Measurements from ENCODE around the gene ZNF816.
A peak's percentile ranks its signal among the peaks of the same experiment; 100 is the strongest.
"Not testable (repeated sequence)": the region's sequence is repeated elsewhere in the genome, so short reads cannot be mapped to it uniquely, and the experiment has no call there.

ZNF816 gene

GRCh38 chr19:52959613-52960295 lies 2.9 kb downstream of the ZNF816 start:
- no peak for DNase-seq

- DNase-seq: no peak
Observed at GRCh38 chr19:52957591-52957990, 5.1 kb downstream of the ZNF816 start.

DNA sequence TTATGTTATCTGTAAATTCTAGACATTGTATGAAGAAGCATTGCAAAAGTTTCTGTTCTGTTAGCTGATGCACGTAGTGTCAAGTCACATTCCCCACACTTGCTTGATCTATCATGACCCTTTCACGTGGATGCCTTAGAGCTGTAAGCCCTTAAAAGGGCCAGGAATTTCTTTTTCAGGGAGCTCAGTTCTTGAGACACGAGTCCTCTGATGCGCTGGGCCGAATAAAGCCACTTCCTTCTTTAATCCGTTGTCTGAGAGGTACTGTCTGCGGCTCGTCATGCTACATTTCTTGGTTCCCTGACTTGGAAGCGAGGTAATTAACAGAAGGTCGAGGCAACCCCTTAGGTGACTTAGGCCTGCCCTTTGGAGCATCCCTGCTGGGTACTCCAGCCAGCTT lies 5.8 kb downstream of the ZNF816 start:
- DNase-seq: no peak

DNA sequence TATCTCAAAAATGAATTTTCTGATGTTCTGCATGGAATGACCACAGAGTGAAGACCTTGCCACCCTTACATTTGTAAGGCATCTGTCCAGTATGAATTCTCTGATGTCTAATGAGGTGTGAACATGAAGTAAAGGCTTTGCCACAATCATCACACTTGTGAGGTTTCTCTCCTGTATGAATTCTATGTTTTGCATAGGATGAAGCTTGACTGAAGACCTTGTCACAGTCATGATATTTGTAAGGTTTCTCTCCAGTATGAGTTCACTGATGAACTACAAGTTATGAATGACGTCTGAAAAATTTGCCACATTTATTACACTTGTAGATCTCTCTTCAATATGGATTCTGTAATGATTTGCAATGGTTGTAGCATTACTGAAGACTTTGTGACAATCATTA lies 13.3 kb downstream of the ZNF816 start:
- no peak for DNase-seq

- peak; percentile 28 for DNase-seq
Observed at GRCh38 chr19:52948025-52948770, 14.5 kb downstream of the ZNF816 start.

GRCh38 chr19:52946322-52947310 lies 16.1 kb downstream of the ZNF816 start:
- peak; percentile 68 for DNase-seq

GRCh38 chr19:52945652-52946321 lies 16.9 kb downstream of the ZNF816 start:
- no peak for DNase-seq

GRCh38 chr19:52944703-52945493 lies 17.8 kb downstream of the ZNF816 start:
- not testable (repeated sequence) for DNase-seq

DNA sequence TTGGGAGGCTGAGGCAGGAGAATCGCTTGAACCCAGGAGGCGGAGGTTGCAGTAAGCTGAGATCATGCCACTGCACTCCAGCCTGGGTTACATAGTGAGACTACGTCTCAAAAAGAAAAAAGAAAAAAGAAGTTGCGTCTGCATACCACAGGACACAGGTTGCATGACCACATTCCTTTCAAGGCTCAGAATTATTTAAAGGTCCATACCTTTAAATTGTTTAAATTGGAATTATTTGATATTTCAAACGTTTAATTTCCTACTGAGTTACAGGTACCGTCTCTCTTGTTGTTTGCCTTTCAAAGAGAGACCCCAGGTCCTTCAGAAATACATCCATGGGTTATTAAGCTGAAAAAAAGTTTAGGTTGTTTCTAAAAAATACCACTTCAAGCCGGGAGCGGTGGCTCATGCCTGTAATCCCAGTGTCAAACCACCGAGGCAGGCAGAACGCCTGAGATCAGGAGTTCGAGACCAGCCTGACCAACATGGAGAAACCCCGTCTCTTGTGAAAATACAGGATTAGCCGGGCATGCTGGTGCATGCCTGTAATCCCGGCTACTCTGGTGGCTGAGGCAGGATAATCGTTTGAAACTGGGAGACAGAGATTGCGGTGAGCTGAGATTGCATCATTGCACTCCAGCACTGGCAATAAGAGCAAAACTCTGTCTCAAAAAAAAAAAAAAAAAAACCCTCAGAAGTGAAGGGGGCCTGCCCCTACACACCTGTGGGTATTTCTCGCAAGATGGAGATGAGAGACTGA lies 18.6 kb downstream of the ZNF816 start:
- no peak for DNase-seq

GRCh38 chr19:52943134-52943883 lies 19.4 kb downstream of the ZNF816 start:
- DNase-seq: no peak

DNA sequence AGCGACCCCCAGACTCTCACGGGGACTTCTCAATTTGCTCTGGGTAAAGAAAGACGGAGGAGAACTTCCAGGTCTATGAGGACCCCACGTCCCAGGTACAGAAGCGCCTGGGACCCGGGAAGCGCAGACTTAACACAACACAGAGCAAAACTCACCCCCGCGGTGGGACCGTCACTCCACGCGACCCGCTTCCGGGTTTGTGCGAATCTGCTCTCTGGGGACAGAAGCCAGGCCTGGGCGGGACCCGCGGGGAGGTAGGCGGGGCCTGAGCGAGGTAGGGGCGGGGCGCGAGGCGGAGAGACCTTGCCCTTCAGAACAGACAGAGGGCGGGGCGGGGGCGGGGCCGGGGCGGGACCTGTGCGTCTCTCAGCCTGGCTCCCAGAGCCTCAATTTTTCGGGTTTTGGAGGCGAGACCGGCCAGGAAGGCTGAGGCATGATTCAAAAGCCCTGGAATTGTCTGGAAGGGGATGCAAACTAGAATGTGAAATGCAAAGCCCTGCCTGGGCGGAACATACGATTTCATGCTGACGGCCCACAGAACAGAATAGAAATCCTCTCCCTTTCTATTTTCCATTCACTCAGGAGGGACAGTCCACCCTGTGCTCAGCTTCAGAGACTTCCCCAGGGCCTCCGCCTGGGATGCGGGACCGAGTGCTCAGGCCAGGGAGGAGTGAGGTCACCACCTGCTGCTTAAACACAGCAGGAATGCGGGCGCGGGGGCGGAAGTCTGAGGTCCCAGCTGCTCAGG lies 20.1 kb downstream of the ZNF816 start:
- peak; percentile 95 for DNase-seq

- DNase-seq: peak; percentile 66
Observed at GRCh38 chr19:52941941-52942385, 20.7 kb downstream of the ZNF816 start.

DNA sequence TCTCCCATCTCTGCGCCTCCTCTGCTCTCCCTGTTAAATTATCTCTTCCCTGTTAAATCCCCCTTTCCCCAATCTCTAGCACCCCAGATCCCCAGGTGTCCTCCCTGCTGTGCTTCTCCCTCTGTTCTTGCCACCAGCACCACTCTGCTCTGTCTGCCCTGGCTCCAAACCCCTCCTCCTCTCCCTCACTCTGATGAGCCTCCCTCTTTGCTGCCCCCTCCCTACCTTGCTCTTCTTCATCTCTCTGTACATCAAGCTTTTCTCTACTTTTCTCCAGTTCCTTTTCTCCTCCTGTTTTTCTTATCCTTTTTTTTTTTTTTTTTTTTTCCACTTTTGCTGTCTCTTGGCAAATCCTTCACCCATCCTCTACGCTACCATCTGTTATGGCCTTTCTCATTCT lies 21.2 kb downstream of the ZNF816 start:
- not testable (repeated sequence) for DNase-seq

GRCh38 chr19:52940905-52941304 lies 21.8 kb downstream of the ZNF816 start:
- DNase-seq: not testable (repeated sequence)

- no peak for DNase-seq
Observed at GRCh38 chr19:52938761-52939160, 23.9 kb downstream of the ZNF816 start.

- no peak for DNase-seq
Observed at GRCh38 chr19:52936954-52937325, 25.7 kb downstream of the ZNF816 start.

DNA sequence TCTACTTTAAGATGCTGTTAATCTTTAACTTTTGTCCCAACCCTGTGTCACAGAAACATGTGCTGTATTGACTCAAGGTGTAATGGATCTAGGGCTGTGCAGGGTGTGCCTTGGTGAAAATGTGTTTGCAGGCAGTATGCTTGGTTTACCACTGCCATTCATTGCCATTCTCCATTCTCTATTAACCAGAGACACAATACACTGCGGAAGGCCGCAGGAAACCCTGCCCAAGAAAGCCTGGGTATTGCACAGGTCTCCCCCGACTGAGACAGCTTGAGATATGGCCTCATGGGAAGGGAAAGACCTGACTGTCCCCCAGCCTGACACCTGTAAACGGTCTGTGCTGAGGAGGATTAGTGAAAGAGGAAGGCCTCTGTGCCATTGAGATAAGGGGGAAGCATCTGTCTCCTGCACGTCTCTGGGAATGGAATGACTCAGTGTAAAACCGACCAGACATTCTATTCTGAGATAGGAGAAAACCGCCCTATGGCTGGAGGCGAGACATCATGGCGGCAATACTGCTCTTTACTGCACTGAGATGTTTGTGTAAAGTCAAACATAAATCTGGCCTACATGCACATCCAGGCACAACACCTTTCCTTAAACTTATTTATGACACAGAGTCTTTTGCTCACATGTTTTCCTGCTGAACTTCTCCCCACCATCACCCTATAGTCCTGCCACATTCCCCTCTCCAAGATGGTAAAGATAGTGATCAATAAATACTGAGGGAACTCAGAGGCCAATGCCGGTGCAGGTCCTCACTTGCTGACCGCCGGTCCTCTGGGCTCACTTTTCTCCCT lies 26.3 kb downstream of the ZNF816 start:
- DNase-seq: no peak

- DNase-seq: no peak
Observed at GRCh38 chr19:52935434-52935833, 27.2 kb downstream of the ZNF816 start.

- not testable (repeated sequence) for DNase-seq
Observed at GRCh38 chr19:52924641-52925040, 38.0 kb downstream of the ZNF816 start.

All from eye (tissue), 1 donor.